ENCODE data around the gene TERC. TPM values are rescaled to one million over a fixed set of nuclear protein-coding genes. Genes with fewer than 3 reads are reported as not detected.

TERC gene
- total RNA-seq, 2 experiments from 2014 or later: 15.9 to 143 TPM

GRCh38 chr3:169790219-169790618 is 25.4 kb upstream of the TERC start:
- no peaks in the 10 kb centered on the region for H3K4me1 ChIP-seq (ENCODE audit: insufficient read depth, low read length, poor library complexity, severe bottlenecking)
- no peaks in the 10 kb centered on the region for H3K9me3 ChIP-seq (ENCODE audit: low read length)
- intact Hi-C loops (cut with micrococcal nuclease; ENCODE audit: unreplicated experiment): no loop called here
- BruUV-seq (replicated peaks): no TSS peak
- H4K20me1 ChIP-seq (ENCODE audit: insufficient read depth, low read length): no peaks in the 10 kb centered on the region
- H3K9me2 ChIP-seq (ENCODE audit: insufficient read depth, low read length): no peaks in the 10 kb centered on the region
- no peak overlapping the region for H3K4me2 ChIP-seq (ENCODE audit: low read length)
- no peak overlapping the region for H3K27ac ChIP-seq (ENCODE audit: low read depth, low read length, poor library complexity, severe bottlenecking)
- peaks cover 73% of the 10 kb centered on the region for H3K36me3 ChIP-seq (ENCODE audit: insufficient read depth, low read length)
- no peak overlapping the region for H3K4me3 ChIP-seq (ENCODE audit: low read depth, low read length, poor library complexity, severe bottlenecking)
- TF ChIP-seq CTCF (conservative IDR thresholded peaks at IDR 0.05; ENCODE audit: low read length): no peak
- ChIA-PET CTCF (ENCODE audit: unreplicated experiment) (no interaction called here), POLR2A (interaction anchor here (1.0 kb wide), 1 partner anchor 18 kb away, joined by 4 read pairs; no protein-coding TSS in a partner anchor)
- no peak overlapping the region for H2AFZ ChIP-seq (ENCODE audit: low read length)
- DNase-seq (ENCODE audit: low spot score): no peak
- no peaks in the 10 kb centered on the region for H3K79me2 ChIP-seq (ENCODE audit: insufficient read depth, low read depth, low read length)

- no peaks in the 10 kb centered on the region for H4K20me1 ChIP-seq (ENCODE audit: insufficient read depth, low read length)
- intact Hi-C loops (cut with micrococcal nuclease; ENCODE audit: unreplicated experiment): no loop called here
- H3K9me2 ChIP-seq (ENCODE audit: insufficient read depth, low read length): no peaks in the 10 kb centered on the region
- no TSS peak for BruUV-seq (replicated peaks)
- no peak overlapping the region for H3K27ac ChIP-seq (ENCODE audit: low read depth, low read length, poor library complexity, severe bottlenecking)
- H2AFZ ChIP-seq (ENCODE audit: low read length): no peak overlapping the region
- H3K79me2 ChIP-seq (ENCODE audit: insufficient read depth, low read depth, low read length): no peaks in the 10 kb centered on the region
- H3K9me3 ChIP-seq (ENCODE audit: low read length): no peaks in the 10 kb centered on the region
- H3K4me2 ChIP-seq (ENCODE audit: low read length): no peak overlapping the region
- H3K36me3 ChIP-seq (ENCODE audit: insufficient read depth, low read length): peaks cover 96% of the 10 kb centered on the region
- no peak overlapping the region for H3K4me3 ChIP-seq (ENCODE audit: low read depth, low read length, poor library complexity, severe bottlenecking)
- CTCF ChIA-PET (ENCODE audit: unreplicated experiment): no interaction called here
- no peak for DNase-seq (ENCODE audit: low spot score)
- H3K4me1 ChIP-seq (ENCODE audit: insufficient read depth, low read length, poor library complexity, severe bottlenecking): no peaks in the 10 kb centered on the region
- TF ChIP-seq EZH2phosphoT487 (IDR thresholded peaks at IDR 0.05; ENCODE audit: borderline replicate concordance, low read depth, low read length): no peak
- POLR2A ChIA-PET: no interaction called here
These were observed 22.9 kb upstream of the TERC start for GRCh38 chr3:169787791-169788190.

GRCh38 chr3:169787120-169787519 is 22.3 kb upstream of the TERC start:
- BruUV-seq (replicated peaks): no TSS peak
- Histone ChIP-seq H3K27ac (ENCODE audit: low read depth, low read length, poor library complexity, severe bottlenecking) (no peak overlapping the region), H3K9me3 (ENCODE audit: low read length) (no peaks in the 10 kb centered on the region), H3K9me2 (ENCODE audit: insufficient read depth, low read length) (no peaks in the 10 kb centered on the region), H4K20me1 (ENCODE audit: insufficient read depth, low read length) (no peaks in the 10 kb centered on the region), H3K4me3 (ENCODE audit: low read depth, low read length, poor library complexity, severe bottlenecking) (no peak overlapping the region), H3K4me2 (ENCODE audit: low read length) (no peak overlapping the region), H3K79me2 (ENCODE audit: insufficient read depth, low read depth, low read length) (no peaks in the 10 kb centered on the region), H2AFZ (ENCODE audit: low read length) (no peak overlapping the region), H3K4me1 (ENCODE audit: insufficient read depth, low read length, poor library complexity, severe bottlenecking) (no peaks in the 10 kb centered on the region), H3K36me3 (ENCODE audit: insufficient read depth, low read length) (peaks cover 96% of the 10 kb centered on the region)
- intact Hi-C loops (cut with micrococcal nuclease; ENCODE audit: unreplicated experiment): no loop called here
- DNase-seq (ENCODE audit: low spot score): no peak
- ChIA-PET POLR2A (interaction anchor here (0.6 kb wide), 1 partner anchor 239 kb away, joined by 3 read pairs; no protein-coding TSS in a partner anchor), CTCF (ENCODE audit: unreplicated experiment) (no interaction called here)
- TF ChIP-seq CTCF (conservative IDR thresholded peaks at IDR 0.05; ENCODE audit: low read length) (no peak), EZH2phosphoT487 (IDR thresholded peaks at IDR 0.05; ENCODE audit: borderline replicate concordance, low read depth, low read length) (no peak)

All from OCI-LY7 (cell line).